HG03103 (cell line): ENCODE measurements around the gene TREX2.

ENCODE experiments used
- ATAC-seq: cut with Tn5 transposase; IDR thresholded peaks from one replicate; pipeline ENCODE4 v1.9.1; 2021; ENCODE audit warnings: low read depth; ENCODE audit not compliant: unreplicated experiment

TREX2 gene

DNA sequence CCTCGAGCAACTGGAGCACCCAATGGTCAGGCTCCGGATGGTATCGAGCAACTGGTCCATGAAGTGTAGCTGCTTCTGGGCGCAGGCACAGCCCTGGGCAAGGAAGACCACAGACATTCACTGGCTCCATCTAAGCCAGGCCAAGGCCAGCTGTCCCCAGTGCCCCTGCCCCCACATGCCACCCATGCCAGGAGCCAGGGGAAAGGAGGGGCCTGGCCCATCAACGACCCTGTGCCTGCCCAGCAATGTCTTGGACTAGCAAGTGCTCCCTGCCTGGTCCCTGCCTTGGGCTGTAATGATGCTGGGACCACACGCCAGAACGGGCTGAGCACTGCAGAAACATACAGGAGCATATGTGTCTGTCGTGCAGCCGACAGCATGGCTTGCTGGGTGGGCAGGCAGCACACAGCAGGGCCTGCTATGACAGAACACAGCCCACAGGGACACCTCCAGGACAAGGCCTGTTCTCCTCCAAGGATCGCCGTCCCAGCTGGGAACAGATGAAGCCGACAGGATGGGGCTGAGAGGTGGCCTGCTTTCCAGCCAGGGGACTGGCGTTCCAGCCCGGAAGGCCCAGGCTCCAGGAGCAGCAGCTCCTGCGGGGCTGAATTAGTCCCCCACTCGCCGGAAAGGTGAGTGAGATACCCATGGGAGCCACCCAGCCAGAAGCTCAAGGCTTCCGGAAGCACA, 11.4 kb upstream of the TREX2 start:
- no peak for ATAC-seq

DNA sequence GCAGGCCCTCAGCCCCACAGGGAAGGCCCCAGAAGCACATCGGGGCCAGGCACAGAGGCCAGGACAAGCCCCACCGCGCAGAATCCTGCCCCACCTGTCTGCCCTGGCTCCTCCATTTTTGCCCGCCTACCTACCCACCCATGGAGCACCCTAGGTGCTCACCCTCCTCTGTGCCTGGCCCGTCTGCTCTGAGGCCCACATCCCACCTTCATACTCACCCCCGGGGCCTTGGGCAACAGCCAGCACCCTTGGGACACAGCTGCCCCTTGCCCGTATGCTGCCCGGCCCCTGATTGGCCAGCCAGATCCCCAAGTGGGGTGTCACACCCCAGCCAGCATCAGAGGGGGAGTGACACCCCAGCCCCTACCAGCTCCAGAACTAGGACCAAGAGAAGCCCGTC, 10.8 kb upstream of the TREX2 start:
- no peak for ATAC-seq

DNA sequence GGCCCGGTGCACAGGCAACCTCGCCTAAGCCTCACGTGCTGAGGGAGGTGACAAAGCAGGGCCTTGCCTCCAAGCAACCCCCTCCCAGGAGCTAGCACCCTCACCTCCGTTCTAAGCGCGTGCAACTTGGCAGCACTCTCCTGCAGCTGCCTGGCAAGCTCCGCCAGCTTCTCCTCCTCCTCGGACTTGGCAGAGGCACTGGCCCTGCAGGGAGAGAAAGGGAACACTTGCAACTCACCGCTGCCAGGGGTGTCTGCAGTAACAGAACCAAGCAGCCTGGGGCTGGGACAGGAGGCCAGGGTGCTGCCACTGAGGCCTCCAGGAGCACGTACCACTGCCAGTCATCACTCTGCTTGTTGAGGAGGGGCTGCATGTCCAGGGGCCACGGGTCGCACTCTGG, 10.3 kb upstream of the TREX2 start:
- ATAC-seq = no peak

DNA sequence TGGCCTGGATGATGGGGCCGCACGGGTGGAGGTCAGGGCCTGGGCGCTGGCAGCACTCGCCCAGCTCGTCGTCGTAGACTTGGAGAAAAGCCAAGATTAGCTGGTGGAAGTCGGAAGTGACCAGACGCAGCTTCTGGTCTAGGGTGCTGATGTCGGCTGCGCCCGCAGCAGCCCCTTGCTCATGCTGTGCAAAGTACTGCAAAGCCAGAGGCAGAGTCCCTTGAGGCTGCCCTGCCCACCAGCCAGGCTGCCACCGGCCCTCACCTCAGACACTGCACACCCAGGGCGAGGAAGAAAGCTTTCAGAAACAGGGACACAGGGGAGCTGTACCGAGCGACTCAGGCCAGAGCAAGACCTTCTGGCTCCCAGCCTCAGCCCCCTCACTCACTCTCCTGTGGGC, 9.7 kb upstream of the TREX2 start:
- ATAC-seq = no peak

DNA sequence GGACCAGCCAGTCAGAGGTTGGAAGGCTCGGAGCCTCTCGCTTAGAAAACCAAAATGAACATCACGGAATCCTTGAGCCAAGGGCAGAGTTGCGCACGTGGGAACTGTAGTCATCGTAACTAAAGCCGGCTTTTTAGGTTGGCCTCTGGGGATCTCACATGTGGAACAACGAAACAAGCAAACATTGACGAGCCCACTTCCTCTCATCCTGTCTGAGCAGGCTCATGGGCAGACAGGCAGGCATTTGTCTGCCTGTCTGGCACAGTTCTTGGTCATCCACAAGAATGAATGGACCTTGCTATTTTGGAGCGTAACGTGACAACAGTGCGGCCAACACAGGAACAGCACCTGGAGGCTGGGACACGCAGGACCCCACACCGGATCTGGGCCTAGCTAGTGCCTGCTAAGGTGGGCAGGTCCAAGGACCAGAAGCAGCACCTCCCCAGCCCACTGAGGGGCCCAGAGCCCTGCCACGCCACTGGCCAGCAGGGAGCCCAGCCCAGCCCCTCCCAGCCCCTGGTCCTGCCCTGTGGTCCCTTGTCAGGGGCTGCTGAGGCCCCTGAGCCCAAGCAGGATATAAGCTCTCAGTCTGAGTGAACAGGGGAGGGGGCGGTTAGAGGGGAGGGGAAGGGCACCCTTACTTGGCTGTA, 9.2 kb upstream of the TREX2 start:
- no peak for ATAC-seq

DNA sequence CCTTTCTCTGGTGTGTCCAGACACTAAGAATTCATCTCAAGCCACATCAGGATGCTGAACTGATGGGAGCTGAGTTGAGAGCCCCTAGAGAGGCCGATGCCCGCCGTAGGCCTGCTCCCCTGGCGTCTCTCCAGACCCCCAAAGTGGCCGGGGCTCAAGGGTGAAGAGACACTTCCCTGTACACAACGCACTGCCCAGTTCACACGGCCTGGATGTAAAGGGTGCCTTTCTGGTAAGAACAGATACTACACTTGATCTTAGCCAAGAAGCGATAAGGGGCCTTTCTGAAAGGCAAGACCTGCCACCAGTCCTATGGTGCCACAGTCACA, 5.1 kb upstream of the TREX2 start:
- no peak for ATAC-seq

DNA sequence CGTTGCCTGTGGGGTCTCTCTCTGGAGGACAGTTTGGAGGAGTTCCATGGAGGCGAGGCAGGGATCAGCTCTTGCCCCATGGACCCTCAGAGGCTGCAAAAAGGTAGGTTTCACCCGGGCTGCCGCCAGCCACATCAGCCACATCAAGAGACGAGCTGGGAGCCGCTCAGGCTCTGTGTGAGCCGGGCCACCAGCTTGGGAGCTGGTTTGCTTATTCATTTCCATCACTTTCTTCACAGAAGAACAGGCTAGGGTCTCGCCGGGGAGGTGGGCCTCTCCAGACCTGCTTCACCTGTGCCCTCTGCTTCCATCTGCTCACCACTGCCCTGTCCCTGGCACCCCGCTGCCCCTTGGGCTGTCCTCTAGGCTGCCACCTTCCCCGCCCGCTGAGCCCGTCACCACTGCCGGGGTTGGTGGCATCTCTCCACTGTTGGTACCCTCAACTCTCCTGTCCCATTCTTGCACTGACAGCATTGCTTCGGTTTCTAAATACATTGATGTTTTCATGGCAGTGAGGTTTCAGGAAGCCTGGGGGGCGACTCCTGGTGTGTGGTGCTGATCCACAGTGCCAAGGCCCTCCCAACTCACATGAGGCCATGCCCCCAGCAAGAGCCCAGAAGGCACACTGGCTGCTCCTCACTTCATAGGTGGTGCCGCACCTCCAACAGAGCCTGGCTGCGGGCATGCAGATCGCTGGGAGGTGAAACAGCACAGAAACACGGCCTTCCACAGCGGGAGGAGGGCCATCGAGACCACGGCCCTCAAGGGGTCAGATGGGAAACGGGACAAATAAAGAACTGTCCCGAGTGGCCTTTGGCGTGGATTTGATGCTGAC, 4.5 kb upstream of the TREX2 start:
- ATAC-seq = no peak

DNA sequence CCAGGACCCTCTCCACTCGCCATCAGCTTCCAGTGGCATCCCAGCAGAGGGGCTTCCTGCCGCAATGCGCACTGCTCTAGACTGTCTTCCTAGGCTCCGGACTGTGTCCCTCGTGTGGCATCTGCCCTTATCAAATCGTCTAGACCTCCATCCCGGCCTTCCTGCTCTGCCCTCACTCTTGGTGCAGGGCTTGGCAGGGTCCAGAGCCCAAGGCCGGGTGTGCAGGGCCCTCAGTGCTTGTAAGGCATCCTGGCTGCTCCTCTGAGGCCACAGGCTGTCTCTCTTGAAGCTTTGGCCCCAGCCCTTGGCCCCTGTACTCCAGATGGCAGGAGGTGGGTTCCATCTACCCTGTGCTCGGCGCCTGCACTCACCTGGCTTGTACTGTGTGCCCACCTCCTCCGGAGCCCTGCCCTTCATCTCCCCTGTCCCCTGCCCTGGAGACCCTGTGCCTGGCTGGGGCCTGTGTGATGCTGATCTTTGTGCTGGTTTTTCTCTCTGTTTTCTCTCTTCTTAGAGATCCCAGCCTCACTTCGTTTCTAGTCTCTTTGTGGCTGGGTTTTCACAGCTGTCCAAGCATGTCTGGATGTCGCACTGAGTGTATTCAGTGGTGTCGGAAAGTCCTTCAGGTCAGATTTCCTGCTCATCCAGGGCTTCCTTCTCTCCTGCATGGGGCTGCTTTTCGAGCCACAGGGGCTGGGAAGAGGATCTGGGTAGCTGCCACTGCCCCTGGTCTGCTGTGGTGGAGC, 3.7 kb upstream of the TREX2 start:
- no peak for ATAC-seq

DNA sequence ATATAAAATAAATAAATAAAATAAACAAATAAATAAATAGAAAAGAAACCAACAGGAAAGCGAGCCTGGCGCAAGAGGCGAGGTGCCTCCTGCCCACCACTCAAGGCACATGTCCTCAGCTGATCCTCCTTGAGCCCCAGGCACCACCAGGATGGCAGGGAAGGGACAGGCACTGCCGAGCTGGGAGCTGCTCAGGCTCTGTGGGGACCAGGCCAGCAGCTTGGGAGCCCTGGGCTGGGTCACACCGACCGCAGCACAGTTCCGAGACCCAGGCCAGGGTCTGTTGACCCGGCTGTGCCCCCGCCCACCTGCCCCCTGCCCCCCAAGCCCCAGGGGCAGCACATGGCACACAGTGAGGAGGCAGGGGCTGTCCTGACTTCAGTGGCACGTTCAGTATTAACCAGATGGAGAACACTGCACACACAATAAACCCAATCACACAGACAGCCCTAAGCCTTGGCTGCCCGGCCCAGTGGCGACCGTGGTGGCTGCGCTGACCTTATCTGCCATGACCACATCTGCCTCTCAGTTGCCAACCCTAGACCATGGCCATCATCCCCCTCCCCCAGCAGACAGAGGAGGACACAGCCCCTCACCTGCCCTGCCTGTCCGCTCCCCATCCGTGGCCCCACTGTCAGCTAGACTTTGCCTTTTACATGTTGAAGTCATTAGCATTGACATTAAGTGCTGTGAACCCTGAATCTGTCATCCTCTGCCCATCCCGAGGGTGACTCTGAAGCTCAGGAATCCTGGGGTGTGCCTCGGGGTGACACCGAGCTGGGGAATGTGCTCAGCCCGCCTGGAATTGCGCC, 2.9 kb upstream of the TREX2 start:
- no peak for ATAC-seq

DNA sequence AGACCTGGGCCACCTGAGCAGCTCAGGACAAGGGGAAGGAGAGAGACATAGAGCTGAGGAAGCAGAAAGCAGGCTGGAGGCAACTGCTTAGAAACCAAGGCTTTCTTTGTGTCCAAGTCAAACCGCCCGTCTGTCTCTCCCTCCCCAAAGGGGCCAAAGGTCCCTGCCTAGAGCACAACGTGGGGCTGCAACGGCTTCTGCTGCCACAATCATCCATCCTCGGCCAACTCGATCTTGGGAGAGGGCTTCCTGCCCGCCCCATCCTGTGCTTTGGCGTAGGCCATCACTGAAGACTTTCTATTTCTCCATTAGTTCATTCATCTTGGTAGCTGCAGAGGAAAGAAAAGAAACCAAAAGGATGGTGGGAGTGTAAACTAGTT, 1.7 kb upstream of the TREX2 start:
- no peak for ATAC-seq

DNA sequence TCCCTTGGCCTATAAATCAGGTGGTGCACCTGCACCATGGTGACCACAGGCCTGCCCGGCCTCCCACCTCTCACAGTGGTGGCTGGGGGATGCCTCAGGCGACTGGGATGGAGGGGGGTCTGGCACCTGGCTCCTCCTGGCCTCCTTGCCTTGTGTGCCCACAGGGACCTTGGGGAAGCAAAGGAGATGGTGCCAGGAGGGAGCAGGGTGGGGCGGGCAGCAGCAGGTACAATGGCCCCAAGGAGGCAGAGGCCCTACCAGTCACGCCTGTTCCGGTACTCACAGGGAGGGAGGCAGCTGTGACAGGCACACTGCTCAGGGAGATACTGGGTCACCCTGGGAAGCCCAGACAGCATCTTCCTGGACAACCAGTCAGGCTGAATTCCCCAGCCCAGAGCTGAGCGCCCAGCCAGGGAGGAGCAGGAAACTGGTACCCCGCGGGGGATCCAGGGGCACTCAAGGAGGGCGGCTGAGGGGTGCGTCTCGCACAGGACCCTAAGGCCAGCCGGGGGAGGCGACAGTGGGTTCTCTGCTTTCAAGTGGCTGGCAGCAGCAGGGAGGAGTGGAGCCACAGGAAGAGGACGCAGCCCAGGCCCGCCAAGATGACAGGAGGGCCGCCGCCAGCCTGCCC, 1.2 kb upstream of the TREX2 start:
- no peak for ATAC-seq

DNA sequence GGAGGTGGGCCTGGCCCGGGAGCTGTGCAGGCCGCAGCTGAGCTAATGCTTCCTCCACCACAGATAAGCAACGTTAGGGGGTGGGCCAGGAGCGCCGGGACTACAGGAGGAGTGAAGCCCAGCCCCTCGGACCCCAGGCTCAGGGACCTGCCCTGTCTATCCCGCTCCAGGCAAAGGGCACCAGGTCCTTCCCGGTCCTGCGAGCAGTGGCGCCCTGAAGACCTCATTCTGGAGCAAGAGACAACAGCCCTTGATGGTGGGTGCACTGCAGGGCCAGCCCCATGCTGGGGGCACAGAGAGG, 730 bp upstream of the TREX2 start:
- ATAC-seq = no peak

DNA sequence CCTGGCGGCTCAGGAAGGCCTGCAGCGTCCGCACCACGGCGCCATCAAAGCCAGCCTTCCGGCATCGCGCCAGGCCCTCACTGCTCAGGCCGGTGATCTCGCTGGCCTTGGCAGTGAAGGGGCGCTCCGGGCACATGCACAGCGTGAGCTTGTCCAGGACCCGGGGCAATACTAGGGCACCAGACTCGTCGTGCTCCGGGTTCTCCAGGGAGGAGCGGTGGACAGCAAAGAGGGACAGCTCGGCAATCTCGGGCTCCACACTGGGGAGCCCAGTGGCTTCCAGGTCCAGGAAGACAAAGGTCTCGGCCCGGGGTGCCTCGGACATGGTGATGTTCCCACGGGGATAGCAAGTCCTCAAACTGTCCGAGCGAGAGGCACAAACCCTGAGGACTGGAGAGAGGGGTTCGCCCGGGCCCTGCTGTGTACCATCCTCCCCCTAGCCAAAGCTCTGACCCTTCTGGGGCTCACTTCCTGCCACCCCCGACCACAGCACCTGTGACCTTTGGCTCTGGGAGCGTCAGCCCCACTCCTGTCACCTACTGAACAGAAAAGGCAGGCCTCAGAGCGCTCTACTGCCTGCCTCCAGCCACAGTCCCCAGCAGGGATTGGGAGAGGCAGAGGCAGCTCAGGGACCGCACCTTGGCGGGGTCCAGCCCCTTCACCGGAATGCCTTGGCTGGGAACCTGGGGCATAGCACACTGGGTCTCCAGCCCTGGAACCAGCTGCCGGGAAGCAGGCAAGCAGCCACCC, 575 bp downstream of the TREX2 start:
- no peak for ATAC-seq

DNA sequence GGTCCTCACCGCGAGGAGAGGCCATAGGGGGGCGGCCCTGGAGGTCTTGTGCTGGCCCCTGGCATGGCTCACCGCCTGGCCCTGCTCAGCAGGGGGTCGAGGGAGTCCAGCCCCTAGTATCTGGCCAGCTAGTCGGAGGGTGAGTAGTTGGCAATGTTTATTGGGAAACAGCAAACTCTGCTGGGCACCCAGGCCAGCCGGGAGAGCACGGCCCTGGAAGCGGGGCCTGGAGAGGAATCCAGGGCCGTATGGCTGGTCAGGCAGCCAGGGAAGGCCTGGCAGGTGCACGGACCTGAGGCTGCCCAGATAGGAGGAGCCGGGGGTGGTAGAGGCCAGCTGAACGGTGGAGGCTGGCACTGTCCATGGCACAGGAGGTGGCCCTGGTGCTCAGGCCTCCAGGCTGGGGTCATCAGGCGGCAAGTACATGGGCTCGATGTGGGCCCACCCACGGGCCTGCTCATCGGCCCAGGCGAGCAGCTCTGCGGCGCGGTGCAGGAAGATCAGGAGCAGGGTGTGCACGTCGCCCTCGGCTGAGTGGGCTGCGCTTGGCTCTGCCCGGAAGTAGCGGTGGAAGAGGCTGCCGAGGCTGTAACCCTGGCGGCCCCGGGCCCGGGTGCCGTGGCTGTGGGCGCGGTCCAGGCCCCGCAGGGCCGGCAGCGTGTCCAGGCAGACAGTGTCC, 1.4 kb downstream of the TREX2 start:
- ATAC-seq = no peak

DNA sequence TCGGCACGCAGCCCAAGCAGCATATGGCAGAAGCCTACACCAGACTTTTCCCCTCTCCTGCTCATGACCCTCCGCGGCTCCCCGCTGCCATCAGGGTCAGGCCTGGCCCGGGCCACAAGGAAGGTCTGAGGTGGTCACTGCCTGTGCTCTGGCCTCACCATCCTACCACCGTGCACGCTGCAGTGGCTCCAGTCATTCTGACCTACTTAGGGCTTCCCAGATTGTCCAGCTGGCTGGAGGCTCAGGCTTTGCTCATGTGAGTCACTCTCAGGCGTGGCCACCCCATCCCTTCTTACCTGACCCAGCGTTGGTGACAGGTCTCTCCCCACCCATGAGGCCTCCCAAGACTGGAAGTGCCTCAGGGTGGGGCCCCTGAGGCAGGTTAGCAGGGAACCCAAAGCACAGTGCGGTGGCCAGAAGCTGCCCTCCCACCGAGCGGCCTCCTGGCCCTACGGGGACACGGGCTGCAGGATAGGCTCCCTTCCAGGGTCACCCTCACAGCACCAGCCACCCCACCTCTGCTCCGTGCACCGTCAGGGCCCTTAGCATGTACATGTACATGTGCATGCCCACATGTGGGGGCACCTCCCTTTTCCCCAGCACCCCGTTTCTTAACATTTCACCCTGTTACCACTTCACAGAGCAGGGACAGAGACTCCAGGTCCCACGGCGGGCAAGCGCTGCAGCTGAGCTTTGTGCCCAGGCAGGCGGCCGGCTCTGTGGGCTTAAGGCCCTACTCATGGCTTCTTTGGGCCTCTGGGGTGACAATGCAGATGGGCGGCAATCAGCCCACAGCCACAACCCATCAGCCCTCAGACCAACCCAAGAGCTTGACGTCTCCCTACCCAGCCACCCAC, 2.2 kb downstream of the TREX2 start:
- no peak for ATAC-seq

DNA sequence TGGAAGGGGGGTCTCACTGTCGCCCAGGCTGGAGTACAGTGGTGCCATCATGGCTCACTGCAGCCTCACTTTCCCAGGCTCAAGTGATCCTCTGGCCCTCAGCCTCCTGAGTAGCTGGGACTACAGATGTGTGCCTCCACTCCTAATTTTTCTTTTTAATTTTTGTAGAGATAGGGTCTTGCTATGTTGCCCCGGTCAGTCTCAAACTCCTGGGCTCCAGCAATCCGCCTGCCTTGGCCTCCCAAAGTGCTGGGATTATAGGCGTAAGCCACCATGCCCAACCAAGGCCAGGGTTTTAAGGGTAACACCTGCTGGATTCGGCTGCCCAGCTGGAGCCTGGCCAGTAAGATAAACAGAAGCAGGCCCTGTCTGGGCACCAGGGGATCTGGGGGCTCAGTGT, 3.4 kb downstream of the TREX2 start:
- no peak for ATAC-seq

DNA sequence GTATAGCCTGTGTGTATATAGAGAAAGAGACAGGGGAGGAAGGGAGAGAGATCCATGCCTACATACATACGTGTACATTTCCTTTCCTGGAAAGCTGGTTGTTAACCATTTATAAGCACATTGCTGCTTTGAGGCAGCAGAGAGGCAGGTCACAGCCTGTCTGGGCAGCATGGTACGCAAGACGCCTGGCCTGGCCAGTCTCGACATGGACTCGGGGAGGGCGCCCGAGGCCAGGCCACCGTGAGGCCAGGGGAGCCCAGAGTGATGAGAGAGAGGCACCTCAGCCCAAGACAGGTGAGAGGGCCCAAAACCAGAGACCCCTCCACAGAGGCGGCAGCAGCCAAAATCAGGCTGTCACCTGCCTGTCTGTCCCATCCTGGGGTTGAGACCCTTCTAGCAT, 3.9 kb downstream of the TREX2 start:
- ATAC-seq = no peak

DNA sequence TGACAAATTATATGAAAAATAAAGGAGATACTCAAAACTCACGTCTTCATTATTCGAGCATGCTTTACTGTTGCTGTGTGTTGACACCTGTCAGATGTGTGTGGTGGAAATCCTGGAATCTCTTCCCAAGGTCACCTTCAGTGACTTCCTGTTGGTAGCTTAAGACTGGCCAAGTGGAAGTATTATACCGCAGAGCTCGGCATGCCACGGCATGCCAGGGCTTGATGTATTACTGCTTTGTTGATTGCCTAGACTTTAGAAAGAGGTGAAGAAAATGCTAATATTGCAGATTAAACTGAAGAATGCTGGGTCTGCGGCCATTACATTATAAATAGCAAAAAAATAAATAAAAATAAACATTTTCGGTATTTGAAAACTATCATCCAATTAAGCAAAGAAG, 4.6 kb downstream of the TREX2 start:
- ATAC-seq = no peak
